ENCODE measurements around the gene CTRB2.

CTRB2 gene

DNA sequence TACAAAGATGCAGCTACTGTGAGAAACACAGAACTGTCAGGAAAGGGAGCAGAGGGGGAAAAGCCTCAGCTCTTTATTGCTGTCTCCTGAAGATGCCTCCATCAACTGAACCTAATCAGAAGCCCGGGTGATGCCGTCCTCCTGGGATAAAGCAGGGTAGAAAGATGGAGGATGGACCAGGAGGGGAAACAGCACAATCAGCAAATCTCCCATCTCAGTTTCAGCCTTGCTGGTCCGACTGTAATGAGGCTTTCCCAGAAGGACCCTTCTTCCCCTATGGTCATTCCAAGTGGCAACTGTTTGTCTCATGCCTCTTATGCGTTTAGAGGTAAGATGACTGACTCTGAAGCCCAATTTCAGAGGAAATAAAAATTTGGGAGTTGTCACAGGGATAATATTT lies 34.4 kb downstream of the CTRB2 start:
- no peak for TF ChIP-seq CTCF (conservative IDR thresholded peaks at IDR 0.05)
- H3K27ac ChIP-seq = no peak overlapping the region

- TF ChIP-seq CTCF (conservative IDR thresholded peaks at IDR 0.05) = no peak
- no peak overlapping the region for H3K27ac ChIP-seq
These were observed 37.0 kb downstream of the CTRB2 start for GRCh38 chr16:75169899-75170405.

GRCh38 chr16:75160386-75160785 lies 46.6 kb downstream of the CTRB2 start:
- TF ChIP-seq CTCF (conservative IDR thresholded peaks at IDR 0.05) = no peak
- no peak overlapping the region for H3K27ac ChIP-seq

Measured in VCaP (cell line).